Adrenal gland (tissue), 5 donors: ENCODE results near the gene WWP2.

Experiments used
- POLR2A ChIP-seq, 2 donors: fragments of 450-650 bp; IDR thresholded peaks; one replicate each; pipeline ENCODE4 v1.6.1; 2017; ENCODE audit warnings: antibody characterized with exemption in 2 of 2, mild to moderate bottlenecking in 2 of 2, moderate library complexity in 1 of 2
- TF ChIP-seq, protein P1 (sequence below), 6 experiments: fragments of 450-650 bp in 4 of 6; fragments of 200-600 bp in 2 of 6; sonication (generic) in 1 of 6; IDR thresholded peaks; 1 replicate in 5 of 6; 2 replicates in 1 of 6; pipeline versions ENCODE4 v1.5.1 to v1.8.0; 2016 to 2021; ENCODE audit warnings: antibody characterized with exemption in 6 of 6, mild to moderate bottlenecking in 2 of 6, moderate library complexity in 1 of 6
- donor health status: DM: no; HTN: no; CAD: no.

DNA sequence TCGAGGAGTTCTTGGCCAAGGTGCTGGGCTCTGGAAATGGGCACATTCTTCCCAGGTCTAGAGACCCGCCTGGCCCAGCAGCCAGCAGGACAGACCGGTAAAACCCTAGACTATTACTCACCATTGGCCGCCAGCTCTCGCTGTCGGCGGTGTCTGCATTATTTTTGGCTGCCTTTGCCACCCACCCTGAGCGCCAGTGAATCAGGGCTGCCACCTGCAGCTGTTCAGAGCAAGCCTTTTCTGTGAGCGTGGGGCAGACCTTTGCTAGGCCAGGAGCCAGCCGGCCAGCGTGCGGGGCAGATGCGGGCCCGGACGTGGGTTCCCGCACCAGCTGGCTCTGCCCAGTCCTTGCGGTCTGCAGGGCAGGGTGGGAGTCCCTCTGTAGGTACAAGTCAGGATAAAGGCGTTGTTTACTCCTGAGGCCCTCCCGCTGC is 173.2 kb downstream of the WWP2 start:
- TF ChIP-seq, protein P1, sequence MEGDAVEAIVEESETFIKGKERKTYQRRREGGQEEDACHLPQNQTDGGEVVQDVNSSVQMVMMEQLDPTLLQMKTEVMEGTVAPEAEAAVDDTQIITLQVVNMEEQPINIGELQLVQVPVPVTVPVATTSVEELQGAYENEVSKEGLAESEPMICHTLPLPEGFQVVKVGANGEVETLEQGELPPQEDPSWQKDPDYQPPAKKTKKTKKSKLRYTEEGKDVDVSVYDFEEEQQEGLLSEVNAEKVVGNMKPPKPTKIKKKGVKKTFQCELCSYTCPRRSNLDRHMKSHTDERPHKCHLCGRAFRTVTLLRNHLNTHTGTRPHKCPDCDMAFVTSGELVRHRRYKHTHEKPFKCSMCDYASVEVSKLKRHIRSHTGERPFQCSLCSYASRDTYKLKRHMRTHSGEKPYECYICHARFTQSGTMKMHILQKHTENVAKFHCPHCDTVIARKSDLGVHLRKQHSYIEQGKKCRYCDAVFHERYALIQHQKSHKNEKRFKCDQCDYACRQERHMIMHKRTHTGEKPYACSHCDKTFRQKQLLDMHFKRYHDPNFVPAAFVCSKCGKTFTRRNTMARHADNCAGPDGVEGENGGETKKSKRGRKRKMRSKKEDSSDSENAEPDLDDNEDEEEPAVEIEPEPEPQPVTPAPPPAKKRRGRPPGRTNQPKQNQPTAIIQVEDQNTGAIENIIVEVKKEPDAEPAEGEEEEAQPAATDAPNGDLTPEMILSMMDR (IDR thresholded peaks at IDR 0.05) = no peak
- TF ChIP-seq POLR2A (IDR thresholded peaks at IDR 0.05) = no peak
